ENCODE results near the gene ALOX12.

Gene ALOX12

DNA sequence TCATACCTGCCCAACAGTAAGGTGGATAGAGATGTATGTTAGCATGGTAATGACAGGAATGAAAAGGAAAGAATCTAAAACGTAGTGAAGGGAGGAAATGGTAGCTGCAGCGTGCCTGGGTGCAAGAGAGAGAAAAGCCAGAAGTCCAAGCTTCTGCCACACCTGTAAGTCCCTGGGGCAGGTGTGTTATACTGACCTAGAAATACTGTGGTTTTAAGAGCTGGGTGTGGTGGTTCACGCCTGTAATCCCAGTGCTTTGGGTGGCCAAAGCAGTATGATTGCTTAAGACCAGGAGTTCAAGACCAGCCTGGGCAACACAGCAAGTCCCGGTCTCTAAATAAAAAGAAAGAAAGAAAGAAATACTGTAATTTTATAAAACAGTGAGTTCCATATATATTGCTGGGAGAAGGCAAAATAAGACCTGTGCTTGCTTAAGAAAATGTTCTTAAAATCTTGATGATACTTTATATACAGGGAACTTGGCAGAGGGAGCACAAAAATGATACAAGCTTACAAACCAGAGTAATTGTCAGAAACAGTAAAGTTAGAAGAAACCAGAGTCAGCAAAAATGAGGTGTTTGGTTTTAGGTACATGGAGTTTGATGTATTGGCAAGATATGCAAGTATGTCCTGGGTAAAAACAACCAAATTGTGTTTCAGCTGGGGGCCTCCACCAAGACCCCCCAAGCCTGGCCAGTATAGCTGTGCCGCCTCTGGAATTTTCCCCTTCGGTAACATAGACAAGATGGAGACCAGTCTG is 6.6 kb downstream of the ALOX12 start:
- DNase-seq (ENCODE audit: low spot score), result no peak

DNA sequence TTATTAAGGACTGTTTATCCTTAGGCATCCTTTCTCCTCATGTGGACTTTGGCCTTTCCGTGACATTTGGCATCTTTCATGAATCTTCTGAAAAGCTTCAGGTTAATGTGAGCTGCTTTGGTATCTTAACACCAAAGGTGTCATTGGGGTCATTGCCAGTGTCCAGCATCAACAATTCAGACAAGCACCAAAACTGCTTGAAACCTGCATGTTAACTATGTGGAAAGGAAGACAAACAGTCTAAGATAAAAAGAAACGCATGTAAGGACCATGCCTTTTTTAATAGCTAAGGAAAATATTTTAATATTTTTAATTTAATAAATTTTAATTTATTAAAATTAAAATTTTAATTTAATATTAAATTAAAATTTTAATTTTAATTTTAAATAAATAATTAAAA is 7.9 kb downstream of the ALOX12 start:
- DNase-seq (ENCODE audit: low spot score), result no peak

DNA sequence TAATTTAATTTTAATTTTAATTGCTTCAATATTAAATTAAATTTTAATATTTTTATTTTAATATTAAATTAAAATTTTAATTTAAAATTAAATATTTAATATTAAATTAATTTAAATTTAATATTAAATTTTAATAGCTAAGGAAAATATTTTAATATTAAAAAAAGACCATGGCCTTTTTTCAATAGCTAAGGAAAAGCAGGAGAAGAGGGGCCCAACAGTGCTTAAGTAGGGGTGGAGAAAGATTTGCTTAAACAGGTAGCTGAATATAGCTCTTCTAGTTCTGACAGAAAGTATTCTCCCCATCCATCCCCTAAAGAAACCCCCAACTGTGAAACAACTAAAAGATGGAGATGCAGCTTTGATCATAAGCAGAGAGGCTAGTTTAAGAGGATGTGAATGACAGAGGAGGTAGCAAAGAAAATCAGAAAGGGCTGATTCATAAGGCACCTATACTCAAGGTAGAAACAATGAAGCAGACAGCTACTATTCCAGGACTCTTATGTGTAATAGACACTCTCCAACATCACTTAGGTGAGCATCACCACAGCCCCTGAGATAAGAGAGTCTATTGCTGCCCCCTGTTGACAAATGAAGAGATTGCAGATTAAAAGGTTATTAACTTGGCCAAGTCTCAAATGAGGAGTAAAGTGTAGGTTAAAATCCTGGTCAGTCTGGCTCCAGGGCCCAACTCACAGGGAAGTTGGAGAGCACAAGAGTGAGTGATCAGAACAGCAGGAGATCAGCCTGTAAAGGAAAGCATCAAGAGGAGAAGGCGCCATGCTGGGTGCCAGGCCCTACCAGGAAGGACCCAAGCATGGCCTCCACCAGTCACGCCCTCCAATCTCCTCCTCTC is 8.8 kb downstream of the ALOX12 start:
- peak; percentile 60 for DNase-seq (ENCODE audit: low spot score)

DNA sequence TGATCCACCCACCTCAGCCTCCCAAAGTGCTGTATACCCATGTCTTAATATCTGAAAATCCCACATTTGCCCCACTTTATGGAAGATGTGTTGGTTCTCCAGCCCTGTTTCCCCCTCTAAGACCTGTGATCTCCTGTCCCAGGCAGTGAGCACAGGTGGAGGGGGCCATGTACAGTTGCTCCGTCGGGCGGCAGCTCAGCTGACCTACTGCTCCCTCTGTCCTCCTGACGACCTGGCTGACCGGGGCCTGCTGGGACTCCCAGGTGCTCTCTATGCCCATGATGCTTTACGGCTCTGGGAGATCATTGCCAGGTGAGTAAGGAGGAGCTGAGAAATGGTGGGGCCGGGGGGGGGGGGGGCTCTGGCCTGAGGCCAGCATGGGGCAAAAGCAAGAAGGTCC is 9.9 kb downstream of the ALOX12 start:
- no peak for DNase-seq (ENCODE audit: low spot score)

DNA sequence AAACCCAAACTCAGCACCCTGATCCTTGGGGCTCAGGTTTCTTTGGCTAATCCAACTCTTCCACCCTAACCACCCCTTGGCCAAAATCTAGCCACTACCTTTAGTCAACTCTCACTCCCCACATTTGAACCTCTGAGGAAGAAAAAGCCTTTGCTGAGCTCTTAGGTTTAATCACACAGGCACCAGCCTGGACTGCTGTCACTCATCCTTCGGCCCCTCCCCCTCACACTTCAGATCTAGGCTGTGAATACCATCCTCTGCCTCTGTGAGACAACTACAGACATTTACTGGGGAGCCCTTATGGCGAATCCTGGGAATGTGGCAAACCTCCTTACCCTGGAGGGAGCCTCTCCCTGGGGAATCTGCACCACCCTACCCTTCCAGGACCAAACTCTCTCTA is 11.3 kb downstream of the ALOX12 start:
- no peak for DNase-seq (ENCODE audit: low spot score)

DNA sequence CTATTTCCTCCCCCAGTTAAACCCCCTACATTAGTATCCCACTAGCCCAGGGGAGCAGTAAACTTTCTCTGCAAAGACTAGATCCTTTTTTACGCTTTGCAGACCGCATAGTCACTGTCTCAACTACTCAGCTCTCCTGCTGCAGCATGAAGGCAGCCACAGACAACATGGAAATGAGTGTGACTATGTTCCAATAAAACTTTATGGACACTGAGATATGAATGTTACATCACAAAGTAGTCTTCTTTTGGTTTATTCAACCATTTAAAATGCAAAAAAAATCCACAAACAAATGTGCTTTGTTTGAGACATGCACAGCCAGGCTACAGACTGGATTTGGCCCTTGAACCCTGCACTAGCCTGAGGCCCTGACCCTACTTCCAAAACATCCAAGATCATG is 14.7 kb downstream of the ALOX12 start:
- no peak for DNase-seq (ENCODE audit: low spot score)

DNA sequence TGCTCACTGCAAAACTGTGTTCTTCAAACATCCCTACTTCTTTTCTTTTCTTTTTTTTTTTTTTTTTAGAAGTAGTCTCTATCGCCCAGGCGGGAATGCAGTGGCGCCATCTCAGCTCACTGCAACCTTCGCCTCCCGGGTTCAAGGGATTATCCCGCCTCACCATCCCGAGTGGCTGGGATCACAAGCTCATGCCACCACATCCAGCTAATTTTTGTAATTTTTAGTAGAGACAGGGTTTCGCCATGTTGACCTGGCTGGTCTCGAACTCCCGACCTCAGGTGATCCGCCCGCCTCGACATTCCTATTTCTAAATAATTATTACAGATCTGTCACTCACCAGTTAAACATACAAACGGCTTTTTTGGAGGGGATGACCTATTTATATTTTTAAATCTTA is 15.6 kb downstream of the ALOX12 start:
- DNase-seq (ENCODE audit: low spot score), result no peak

DNA sequence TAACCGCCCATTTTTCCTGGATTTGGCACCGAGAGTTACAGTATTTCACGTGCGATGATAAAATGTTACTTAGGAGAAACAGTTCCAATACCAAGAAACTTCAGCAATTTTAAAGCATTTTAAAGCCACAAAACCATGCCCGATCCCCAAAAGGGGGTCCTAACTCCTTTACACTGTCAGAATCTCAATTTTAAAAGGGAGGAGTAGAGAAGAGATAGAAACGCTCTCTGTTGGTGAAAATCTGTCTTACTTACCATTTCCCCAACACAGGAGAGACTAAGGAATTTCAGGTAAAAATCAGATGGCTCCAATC is 16.0 kb downstream of the ALOX12 start:
- no peak for DNase-seq (ENCODE audit: low spot score)

DNA sequence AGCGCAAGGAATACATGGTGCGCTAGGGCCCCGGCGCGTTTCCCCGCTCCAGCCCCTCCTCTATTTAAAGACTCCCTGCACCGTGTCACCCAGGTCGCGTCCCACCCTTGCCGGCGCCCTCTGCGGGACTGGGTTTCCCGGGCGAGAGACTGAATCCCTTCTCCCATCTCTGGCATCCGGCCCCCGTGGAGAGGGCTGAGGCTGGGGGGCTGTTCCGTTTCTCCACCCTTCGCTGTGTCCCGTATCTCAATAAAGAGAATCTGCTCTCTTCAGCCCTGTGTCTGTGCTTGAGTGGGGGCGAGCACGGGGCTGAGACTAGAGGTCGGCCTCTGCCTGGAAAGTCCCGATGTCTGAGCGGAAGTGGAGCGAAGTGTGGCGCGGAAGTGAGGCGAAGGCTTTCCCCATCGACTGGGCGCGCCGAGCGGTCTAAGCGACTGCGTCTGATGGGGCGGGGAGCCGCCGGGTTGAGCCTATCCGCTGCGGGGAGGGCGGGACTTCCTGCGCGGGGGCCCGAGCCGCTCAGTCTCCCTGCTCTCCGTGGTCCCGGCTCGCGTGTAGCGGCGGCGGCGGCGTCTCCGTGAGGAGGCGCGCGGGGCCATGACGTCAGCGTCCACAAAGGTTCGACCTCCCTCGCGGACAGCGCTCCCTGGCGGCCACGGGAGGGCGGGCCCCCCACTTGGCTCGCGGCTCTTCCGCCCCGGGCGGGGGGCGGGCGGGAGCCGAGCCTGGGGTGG is 18.6 kb downstream of the ALOX12 start:
- peak; percentile 96 for DNase-seq (ENCODE audit: low spot score)

DNA sequence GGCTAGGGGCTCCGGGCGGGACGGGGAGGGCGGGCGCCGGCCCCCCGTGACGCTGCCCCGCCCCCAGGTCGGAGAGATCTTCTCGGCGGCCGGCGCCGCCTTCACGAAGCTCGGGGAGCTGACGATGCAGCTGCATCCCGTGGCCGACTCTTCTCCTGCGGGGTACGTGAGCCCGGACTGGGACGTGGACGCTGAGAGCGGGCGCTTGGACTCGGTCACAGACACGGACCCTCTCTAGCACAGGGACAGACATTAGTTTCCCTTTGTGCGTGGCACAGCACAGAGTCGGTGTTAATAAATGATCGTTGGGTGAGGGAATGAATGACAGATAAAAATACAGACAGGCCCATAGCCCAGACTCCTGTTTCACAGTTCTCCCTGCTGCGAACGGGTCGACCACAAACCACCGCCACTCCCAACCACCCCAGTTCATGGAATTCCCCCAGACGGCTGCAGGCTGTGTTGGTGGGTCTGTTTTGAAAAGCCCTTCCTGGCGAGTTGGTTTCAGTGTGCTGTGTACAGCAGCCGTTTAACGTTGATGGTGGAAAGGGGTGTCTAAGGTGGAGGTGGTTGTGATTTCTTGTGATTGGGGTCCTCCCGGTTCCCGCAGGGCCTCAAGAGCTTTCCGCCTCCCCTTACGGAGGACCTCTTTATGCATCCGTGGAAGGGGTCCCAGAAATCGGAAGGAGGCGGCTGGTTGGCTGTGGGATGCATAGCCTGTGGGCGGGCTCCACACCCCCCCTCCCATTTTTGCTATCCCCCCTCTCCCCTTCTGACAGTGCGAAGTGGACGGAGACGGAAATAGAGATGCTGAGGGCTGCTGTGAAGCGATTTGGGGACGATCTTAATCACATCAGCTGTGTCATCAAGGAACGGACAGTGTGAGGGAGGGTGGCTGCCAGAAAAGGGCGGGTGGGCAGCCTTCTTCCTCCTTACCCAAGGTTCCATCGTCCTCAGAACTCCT is 19.4 kb downstream of the ALOX12 start:
- peak; percentile 57 for DNase-seq (ENCODE audit: low spot score)

DNA sequence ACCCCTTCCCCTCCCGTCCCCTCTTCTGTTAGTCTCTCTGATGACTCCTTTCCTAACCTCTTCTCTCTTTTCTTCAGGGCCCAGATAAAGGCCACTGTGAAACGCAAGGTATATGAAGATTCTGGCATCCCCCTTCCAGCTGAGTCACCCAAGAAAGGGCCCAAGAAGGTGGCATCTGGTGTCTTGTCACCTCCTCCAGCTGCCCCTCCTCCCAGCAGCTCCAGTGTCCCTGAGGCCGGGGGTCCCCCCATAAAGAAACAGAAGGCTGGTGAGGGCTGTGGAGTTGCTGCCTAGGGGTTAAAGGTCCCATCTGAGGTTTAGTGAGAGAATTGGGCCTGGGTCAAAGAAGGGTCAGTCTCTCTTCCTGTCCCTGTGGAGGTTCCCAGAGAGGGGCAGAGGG is 20.6 kb downstream of the ALOX12 start:
- DNase-seq (ENCODE audit: low spot score), result no peak

DNA sequence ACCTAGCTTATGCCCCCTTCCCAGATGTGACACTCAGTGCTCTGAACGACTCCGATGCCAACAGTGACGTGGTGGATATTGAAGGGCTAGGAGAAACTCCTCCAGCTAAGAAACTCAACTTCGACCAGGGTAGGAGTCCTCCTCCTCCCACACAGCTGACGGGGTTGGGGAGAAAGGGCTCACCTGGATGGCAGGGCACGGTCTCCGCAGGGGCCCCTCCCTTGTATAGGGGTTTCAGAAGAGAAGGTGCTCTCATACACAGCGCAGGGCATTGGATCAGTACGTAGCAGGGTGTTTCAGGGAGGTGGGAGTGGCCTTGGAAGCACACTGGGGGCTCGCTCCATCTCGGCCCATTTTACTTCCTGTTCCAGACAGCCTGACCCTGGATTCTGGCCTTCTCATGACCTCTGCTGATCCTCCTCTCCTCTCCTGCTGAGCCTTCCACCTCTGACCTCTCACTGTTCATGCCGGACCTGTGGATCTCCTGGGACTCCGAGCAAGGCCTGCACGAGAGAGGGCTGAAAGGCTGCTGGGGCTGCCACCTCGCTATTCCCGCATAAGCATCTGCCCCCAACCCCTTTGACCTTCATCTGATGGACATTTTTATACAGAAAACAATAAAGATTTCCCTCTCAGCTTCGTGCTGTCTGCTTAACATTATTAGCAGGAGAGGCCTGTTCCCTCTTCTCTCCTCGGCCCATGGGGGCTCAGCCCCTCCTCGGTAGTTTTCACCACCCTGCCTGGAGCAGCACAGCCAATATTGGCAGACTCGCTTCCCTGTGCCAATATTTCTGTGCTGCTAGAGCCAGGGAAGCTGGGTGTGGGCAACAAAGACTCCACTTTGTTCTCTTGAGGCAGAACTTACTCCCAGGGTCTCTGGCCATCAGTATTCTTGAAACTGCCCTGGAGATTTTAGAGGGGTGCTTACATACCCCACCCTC is 21.3 kb downstream of the ALOX12 start:
- no peak for DNase-seq (ENCODE audit: low spot score)

DNA sequence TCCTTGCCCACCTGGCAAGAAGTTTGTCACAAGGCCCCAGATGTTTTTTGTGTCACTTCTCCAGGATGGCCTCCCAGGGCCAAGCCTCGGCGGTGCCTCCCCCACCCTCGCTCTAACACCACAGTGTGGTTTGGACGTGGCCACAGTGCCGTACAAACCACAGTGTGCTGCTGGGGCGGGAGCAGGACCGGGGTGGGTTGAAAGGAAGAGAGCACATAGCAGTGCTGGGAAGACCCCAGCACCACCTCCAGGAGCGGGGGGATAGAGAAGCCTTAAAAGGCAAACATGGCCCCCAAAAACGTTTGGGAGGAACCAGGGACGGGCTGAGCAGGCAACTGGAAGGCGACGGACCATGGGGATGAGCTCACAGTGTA is 22.0 kb downstream of the ALOX12 start:
- DNase-seq (ENCODE audit: low spot score), result no peak

DNA sequence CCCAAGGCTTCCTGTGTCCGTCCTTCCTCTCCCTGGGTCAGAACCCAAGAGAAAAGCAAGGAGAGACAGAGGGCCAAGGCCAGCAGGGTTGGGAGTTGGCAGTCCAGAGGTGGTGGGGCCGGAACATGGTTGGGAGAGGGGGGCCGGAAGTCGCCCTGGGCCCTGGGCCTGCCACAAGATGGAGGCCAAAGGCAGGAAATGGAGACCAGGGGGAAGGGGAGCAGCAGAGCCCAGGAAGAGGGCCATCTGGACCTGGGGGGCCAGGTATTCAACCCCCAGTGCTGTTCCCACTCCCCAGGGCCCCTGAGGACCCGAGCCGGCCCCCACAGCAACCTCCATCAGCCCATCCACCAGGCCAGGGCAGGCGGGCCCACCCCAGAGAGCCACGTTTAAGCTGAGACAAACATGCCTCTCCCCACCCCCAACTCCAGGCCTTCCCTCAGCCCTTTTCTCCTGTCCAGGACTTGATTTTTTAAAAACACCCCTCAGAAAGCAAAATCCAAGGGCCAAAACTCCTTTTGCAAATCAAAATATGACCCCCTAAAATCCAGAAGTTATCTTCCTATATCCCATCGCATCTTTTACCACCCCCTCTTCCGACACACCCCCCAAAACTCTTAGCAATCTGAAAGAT is 22.6 kb downstream of the ALOX12 start:
- DNase-seq (ENCODE audit: low spot score), result peak; percentile 72

DNA sequence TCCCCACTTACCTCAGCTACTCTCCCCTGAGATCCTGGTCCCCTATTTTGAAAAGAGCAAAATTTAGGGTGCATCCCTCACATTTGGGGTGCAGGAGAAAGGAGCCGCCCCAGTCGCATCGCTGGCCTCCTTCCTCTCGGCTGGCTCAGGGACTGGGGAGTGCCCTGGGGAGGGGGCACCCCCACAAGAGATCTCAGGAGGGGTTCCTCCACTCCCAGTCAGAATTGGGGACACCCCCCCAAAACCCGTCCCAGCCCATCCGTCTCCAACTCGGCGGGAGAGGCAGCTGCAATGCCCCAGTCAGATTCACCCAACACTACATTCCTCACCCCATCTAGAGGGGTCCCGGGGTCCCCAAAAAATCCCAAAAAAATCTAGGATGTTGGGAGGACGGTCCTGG is 23.5 kb downstream of the ALOX12 start:
- no peak for DNase-seq (ENCODE audit: low spot score)

DNA sequence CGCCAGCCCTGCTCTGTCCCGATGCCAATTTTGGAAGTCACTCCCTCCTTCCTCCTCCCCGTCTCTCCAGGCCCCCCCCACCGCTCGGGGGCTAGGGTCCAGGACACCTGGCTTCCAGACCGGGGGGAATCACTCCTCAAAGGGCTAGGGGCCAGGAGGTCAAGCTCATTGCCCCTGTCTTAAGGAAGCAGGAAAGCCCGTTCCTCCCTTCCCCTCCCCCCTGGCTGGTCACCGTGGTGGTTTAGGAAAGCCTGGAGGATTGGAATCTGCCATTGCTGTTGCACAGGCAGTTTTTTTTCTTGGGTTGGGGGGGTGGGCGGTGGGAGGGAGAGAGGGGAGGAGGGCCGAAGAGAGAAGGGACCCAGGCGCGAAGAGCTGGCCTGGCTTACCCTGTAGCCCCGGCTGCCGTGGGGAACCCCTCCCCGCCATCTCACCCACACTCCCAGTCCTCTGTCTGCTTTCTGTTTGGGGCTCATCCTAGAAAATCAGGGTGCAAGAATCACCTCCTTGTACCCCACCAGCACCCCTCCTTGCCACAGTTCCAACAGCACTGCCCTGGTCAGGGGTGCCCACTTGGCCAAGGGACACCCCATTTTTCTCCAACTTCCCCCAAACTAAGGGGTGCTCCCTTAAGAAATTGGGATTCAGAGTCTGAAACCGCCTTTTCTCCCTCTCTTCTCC is 24.1 kb downstream of the ALOX12 start:
- DNase-seq (ENCODE audit: low spot score), result peak; percentile 66

DNA sequence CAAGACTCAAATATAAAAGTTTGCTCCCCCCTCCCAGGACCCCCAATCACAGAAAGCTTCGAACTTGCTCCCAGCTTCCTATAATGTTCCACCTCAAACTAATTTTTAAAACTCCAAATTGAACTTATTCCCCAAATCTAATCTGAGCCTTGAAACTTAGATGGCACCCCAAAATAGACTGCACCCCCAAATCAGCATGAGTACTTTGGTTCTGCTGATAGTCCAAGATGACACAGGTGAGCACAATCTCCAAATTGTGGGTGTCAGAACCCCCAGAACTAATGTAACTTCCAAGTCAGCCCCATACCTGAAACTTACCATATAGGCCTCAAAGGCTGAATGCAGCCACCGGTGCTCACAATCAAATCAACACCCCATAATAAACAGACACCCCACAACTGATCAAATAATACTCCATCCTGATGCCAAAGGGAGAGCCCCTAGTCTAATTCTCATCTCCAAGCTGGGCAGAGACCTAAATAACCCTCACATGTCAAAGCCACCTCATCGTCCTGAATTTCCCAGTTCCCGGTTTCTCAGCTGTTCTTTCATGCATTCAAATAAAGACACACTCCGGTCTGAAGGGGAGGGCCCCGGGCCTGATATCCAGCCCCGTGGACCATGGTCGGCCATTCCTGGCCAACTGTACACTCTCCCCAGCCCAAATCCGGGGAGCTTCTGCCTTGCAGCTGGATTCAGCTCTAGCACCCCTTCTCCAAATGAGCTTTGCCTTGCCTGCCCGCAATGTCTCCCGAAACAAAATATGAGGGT is 25.2 kb downstream of the ALOX12 start:
- no peak for DNase-seq (ENCODE audit: low spot score)

DNA sequence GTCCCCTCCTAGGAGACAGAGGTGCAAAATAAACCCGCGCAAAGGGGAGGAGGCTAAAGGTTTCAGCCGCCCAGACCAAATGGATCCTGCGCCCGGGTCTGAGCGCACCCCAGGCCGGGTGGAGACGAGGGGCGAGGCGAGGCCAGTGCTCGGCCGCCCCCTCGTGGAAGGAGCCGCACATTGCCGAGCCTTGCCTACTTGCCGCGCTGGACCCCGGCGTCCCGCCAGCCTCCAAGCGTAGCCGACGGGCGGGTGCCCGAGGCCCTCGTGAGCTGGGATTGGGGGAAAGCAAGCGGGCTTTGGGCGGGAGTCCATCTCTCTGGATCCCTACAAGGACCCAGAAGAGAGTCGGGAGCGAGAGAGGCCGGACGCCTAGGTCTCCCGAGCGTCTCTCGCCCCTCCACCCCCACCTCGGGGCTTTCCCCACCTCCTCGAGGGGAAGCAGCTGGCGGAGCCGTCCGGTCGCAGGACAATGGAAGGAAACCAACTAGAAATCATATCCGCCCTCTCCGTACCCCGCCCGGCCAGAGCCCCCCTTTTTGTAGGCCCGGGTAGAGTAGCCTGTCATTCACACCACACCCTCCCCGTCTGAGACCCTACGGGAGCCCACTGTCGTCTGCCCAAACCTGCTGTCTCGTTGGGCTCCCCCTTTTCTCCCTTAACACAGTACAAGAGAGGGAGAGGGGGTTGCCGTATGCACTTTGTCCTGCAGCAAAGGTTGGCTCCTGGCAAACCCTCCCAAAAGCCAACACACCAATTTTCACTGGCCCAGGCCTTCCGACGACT is 26.3 kb downstream of the ALOX12 start:
- peak; percentile 93 for DNase-seq (ENCODE audit: low spot score)
